ENCODE data around the gene MVK. TPM values are rescaled to one million over a fixed set of nuclear protein-coding genes. Genes with fewer than 3 reads are reported as not detected.

Gene MVK
- total and polyA plus RNA-seq, 2 experiments from 2014 or later, result 6.7 to 11.8 TPM

DNA sequence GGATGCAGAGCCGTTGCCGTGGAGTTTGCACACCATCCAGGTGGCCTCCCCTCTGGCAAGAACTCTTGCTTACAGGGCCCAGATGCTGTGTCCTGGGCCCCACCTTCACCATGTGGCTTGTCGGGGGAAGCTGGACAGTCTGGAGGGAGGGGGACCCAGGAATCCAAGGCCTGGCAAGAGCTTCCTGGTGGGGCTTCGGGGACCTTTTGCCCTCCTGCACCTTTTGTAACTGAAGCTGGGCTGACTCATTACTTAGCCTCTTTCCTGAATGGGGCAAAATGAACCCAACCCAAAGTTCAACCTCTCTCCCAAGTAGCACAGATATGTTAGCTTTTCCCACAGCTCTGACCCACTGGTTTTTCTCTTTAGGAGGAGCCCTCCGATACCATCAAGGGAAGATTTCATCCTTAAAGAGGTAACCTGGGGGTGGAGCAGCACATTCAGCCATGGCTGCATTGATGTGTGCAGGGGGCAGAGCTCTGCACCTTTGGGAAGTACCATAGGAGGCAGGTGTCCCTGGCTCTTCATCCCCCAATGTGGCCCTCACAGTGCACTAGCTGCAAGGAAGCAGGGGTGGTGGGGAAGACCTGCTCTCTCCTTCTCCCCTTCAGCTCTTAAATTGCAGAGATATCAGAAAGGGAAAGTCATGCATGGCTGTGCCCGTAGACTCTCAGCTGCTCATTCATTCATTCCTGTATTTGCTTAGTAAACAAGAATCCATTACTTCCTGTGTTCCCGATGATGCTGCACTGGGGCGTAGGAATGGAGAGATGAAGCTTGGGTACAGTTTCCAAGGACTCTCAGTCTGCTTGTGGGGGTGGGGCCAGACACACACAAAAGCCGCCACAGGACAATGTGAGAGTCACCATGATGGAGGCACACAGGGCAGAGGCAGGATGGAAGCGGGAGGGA is 13.0 kb downstream of the MVK start:
- Histone ChIP-seq H4K20me1 (ENCODE audit: insufficient read depth) (no peaks in the 10 kb centered on the region), H3K9ac (no peak overlapping the region), H3K9me2 (ENCODE audit: insufficient read depth) (no peaks in the 10 kb centered on the region), H3K4me3 (no peak overlapping the region), H3K27me3 (replicated peaks; ENCODE audit: insufficient read depth) (no peaks in the 10 kb centered on the region), H3K4me2 (ENCODE audit: unreplicated experiment) (no peak overlapping the region), H3K4me1 (ENCODE audit: insufficient read depth) (no peaks in the 10 kb centered on the region), H3K36me3 (ENCODE audit: low read depth) (no peaks in the 10 kb centered on the region), H3F3A (ENCODE audit: insufficient read depth) (no peaks in the 10 kb centered on the region), H3K9me3 (ENCODE audit: low read depth) (no peaks in the 10 kb centered on the region), H3K27ac (no peak overlapping the region), H2AFZ (no peak overlapping the region), H3K79me2 (ENCODE audit: insufficient read depth) (no peaks in the 10 kb centered on the region)
- TF ChIP-seq EZH2 (IDR thresholded peaks at IDR 0.05; ENCODE audit: insufficient read depth, poor library complexity, severe bottlenecking) (no peak), EZH2phosphoT487 (IDR thresholded peaks at IDR 0.05; ENCODE audit: insufficient read depth, low read depth) (no peak)
- WGBS, 2 experiments (ENCODE audit: low coverage in 1 of 2, low lambda C conversion rate in 2 of 2, missing lambda C conversion rate in 2 of 2), result 88 to 89% methylated on average over 10 of the region's 10 CpGs
- DNase-seq, result no peak
- in situ Hi-C loops (cut with MboI), result no loop called here

DNA sequence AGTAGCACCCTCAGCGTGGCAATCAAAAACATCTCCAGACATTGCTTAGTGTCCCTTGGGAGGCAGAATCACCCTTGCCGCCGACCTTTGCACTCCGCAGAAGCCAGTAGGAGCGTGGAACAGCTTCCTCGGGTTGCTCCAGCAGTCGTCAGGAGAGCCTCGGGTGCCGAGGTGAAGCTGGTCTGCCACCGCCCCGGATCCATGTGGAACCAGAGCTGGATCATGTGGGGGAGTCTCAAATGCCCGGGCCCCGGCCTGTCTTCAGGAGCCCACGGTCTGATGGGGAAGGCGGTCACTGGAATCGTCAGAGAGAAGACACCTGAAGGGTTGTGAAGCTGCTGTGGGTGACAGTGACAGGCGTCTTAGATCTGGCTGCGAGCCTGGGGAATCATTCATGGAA is 14.3 kb downstream of the MVK start:
- H3K27ac ChIP-seq, result no peak overlapping the region
- H3K9me3 ChIP-seq (ENCODE audit: low read depth), result no peaks in the 10 kb centered on the region
- no peaks in the 10 kb centered on the region for H3K27me3 ChIP-seq (replicated peaks; ENCODE audit: insufficient read depth)
- H4K20me1 ChIP-seq (ENCODE audit: insufficient read depth), result no peaks in the 10 kb centered on the region
- no peaks in the 10 kb centered on the region for H3F3A ChIP-seq (ENCODE audit: insufficient read depth)
- no peak overlapping the region for H3K4me2 ChIP-seq (ENCODE audit: unreplicated experiment)
- no peak overlapping the region for H3K9ac ChIP-seq
- in situ Hi-C loops (cut with MboI), result no loop called here
- 97 to 99% methylated on average over 18 of the region's 18 CpGs for WGBS, 2 experiments (ENCODE audit: low coverage in 1 of 2, low lambda C conversion rate in 2 of 2, missing lambda C conversion rate in 2 of 2)
- H2AFZ ChIP-seq, result no peak overlapping the region
- no peaks in the 10 kb centered on the region for H3K79me2 ChIP-seq (ENCODE audit: insufficient read depth)
- H3K9me2 ChIP-seq (ENCODE audit: insufficient read depth), result no peaks in the 10 kb centered on the region
- no peak overlapping the region for H3K4me3 ChIP-seq
- H3K4me1 ChIP-seq (ENCODE audit: insufficient read depth), result no peaks in the 10 kb centered on the region
- no peaks in the 10 kb centered on the region for H3K36me3 ChIP-seq (ENCODE audit: low read depth)
- DNase-seq, result no peak
- TF ChIP-seq EZH2 (IDR thresholded peaks at IDR 0.05; ENCODE audit: insufficient read depth, poor library complexity, severe bottlenecking) (no peak), EZH2phosphoT487 (IDR thresholded peaks at IDR 0.05; ENCODE audit: insufficient read depth, low read depth) (no peak)

GRCh38 chr12:109588461-109589239 is 15.1 kb downstream of the MVK start:
- no peaks in the 10 kb centered on the region for H3K27me3 ChIP-seq (replicated peaks; ENCODE audit: insufficient read depth)
- H3K36me3 ChIP-seq (ENCODE audit: low read depth), result no peaks in the 10 kb centered on the region
- H3K4me3 ChIP-seq, result no peak overlapping the region
- no peaks in the 10 kb centered on the region for H3K4me1 ChIP-seq (ENCODE audit: insufficient read depth)
- no peaks in the 10 kb centered on the region for H3K79me2 ChIP-seq (ENCODE audit: insufficient read depth)
- no peak overlapping the region for H3K4me2 ChIP-seq (ENCODE audit: unreplicated experiment)
- no peak overlapping the region for H3K9ac ChIP-seq
- WGBS, 2 experiments (ENCODE audit: low coverage in 1 of 2, low lambda C conversion rate in 2 of 2, missing lambda C conversion rate in 2 of 2), result 90 to 95% methylated on average over 25 to 26 of the region's 26 CpGs
- no peaks in the 10 kb centered on the region for H3F3A ChIP-seq (ENCODE audit: insufficient read depth)
- H4K20me1 ChIP-seq (ENCODE audit: insufficient read depth), result no peaks in the 10 kb centered on the region
- H2AFZ ChIP-seq, result no peak overlapping the region
- no peak for DNase-seq
- TF ChIP-seq EZH2phosphoT487 (IDR thresholded peaks at IDR 0.05; ENCODE audit: insufficient read depth, low read depth) (no peak), EZH2 (IDR thresholded peaks at IDR 0.05; ENCODE audit: insufficient read depth, poor library complexity, severe bottlenecking) (no peak)
- in situ Hi-C loops (cut with MboI), result no loop called here
- H3K27ac ChIP-seq, result no peak overlapping the region
- H3K9me2 ChIP-seq (ENCODE audit: insufficient read depth), result no peaks in the 10 kb centered on the region
- no peaks in the 10 kb centered on the region for H3K9me3 ChIP-seq (ENCODE audit: low read depth)

GRCh38 chr12:109589240-109589590 is 15.6 kb downstream of the MVK start:
- in situ Hi-C loops (cut with MboI), result no loop called here
- Histone ChIP-seq H3K36me3 (ENCODE audit: low read depth) (no peaks in the 10 kb centered on the region), H3K9me2 (ENCODE audit: insufficient read depth) (no peaks in the 10 kb centered on the region), H3K79me2 (ENCODE audit: insufficient read depth) (no peaks in the 10 kb centered on the region), H3F3A (ENCODE audit: insufficient read depth) (no peaks in the 10 kb centered on the region), H3K4me1 (ENCODE audit: insufficient read depth) (no peaks in the 10 kb centered on the region), H3K27me3 (replicated peaks; ENCODE audit: insufficient read depth) (no peaks in the 10 kb centered on the region), H3K4me3 (no peak overlapping the region), H2AFZ (no peak overlapping the region), H3K9ac (no peak overlapping the region), H3K4me2 (ENCODE audit: unreplicated experiment) (no peak overlapping the region), H4K20me1 (ENCODE audit: insufficient read depth) (no peaks in the 10 kb centered on the region), H3K27ac (no peak overlapping the region), H3K9me3 (ENCODE audit: low read depth) (no peaks in the 10 kb centered on the region)
- 66 to 71% methylated on average over 7 of the region's 7 CpGs for WGBS, 2 experiments (ENCODE audit: low coverage in 1 of 2, low lambda C conversion rate in 2 of 2, missing lambda C conversion rate in 2 of 2)
- TF ChIP-seq EZH2phosphoT487 (IDR thresholded peaks at IDR 0.05; ENCODE audit: insufficient read depth, low read depth), result no peak
- TF ChIP-seq EZH2 (IDR thresholded peaks at IDR 0.05; ENCODE audit: insufficient read depth, poor library complexity, severe bottlenecking), result no peak
- DNase-seq, result no peak

Measured in GM23248 (cell line).